GM18519 (cell line): ENCODE data around the gene FAT3.

Experiments used
- ATAC-seq: cut with Tn5 transposase; IDR thresholded peaks from one replicate; pipeline ENCODE4 v1.9.1; 2021; ENCODE audit warnings: mild to moderate bottlenecking, moderate library complexity; ENCODE audit not compliant: unreplicated experiment, low FRiP score

The FAT3 gene

GRCh38 chr11:92227230-92227814 is 2.7 kb downstream of the FAT3 start:
- ATAC-seq, result no peak

DNA sequence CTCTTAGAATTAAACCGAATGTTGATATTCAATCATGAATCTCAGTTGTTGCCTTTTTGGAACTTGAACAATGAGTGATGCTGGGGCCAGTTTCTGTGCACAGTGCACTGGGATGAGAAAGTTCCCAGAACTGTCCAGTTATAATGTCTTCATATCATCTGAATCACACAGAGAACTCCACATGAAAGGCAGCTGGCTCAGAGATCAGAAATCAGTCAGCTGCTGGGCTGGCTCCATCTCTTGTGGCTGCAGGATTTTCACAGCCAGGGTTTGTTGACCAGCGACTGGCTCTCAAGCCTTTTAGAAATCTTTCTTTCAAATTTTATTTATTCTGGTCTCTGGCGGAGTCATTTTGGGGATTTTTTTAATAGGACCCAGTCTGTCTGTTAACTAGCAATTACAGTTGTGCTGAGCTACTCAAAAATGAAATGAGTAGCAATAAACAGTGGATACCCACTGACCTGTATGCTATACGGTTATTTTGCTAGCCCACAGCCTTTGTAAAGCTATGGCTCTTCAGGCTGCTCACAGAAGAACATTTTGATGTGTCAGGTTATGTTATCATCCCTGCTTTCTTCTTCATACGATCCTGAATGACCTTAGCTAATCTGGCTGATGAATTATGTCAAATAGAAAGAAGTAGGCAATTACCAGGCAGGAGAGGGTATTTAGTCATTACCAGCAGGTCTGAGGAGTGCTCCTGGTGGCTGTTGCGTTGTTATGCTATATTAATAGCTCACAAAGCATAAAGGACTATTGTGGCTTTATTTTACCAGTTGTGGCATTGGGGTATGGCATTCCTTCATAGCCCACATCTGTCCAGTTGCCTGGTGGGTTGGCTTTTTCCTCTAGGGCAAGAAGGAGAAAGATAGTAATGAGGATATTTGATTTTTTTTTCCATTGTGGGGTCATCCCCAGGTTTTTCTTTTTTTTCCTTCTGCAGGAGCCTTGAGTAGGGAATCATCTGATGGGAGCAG is 3.6 kb downstream of the FAT3 start:
- ATAC-seq, result no peak

- no peak for ATAC-seq
Measured at GRCh38 chr11:92236856-92237255, 12.2 kb downstream of the FAT3 start.

DNA sequence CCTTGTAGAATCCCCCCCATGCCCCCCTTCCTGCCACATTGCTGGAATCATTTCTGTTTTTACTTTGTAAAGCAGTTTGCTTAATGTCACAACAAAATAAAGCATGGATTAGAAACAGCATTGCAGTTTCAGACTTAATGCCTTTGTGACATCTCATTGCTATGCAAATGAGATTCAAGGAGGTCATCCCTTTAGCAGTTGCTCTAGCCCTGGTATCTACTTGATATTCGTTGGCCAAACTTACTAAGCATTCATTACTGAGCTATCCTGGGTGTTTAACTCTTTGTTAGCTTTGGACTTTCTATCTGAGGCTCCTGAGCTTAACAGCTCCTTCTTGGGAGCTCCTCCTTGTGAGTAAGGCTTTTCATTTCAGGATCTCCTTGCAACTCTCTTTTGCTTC is 16.3 kb downstream of the FAT3 start:
- ATAC-seq, result no peak

- no peak for ATAC-seq
Measured at GRCh38 chr11:92245700-92246271, 21.2 kb downstream of the FAT3 start.

GRCh38 chr11:92246630-92247029 is 22.0 kb downstream of the FAT3 start:
- ATAC-seq, result no peak

- no peak for ATAC-seq
Measured at GRCh38 chr11:92249156-92249753, 24.6 kb downstream of the FAT3 start.

DNA sequence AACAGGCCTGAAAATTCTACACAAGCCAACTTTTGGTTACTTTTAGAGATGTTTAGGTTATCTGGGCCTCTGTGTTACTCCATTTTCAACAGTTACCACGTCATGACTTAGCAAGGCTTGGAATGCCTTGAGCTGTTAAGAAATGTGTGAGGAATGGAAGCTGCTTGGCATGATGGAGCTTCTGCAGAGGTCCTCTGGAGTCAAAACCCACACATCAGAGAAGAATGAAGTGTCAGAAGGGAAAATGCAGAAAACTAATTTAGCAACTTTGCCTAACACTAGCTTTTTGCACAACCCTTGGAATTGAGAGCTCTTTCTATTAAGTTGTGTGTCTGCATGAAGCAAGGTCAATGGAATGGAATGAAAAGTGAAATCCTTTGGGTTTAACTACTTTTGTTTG is 27.4 kb downstream of the FAT3 start:
- no peak for ATAC-seq

GRCh38 chr11:92253421-92253820 is 28.8 kb downstream of the FAT3 start:
- no peak for ATAC-seq

GRCh38 chr11:92253945-92254344 is 29.3 kb downstream of the FAT3 start:
- no peak for ATAC-seq

DNA sequence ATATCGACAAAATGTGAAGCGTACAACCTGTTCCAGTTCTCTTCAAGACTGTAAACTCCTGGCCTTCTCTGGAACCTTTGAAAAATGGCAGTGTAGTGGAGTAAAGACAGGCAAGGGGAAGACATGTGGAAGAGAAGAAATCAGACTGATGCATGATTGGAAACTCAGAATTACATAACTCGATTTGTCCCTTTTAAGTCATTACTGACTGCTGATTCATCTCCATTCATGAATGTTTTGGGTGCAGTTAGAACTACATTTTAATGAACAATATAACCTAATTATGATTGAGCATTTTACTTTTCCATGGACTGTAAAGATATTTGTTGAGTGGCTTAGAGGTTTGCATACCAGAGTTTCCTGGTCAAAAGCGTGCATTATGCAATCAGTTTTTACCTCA is 32.9 kb downstream of the FAT3 start:
- no peak for ATAC-seq

DNA sequence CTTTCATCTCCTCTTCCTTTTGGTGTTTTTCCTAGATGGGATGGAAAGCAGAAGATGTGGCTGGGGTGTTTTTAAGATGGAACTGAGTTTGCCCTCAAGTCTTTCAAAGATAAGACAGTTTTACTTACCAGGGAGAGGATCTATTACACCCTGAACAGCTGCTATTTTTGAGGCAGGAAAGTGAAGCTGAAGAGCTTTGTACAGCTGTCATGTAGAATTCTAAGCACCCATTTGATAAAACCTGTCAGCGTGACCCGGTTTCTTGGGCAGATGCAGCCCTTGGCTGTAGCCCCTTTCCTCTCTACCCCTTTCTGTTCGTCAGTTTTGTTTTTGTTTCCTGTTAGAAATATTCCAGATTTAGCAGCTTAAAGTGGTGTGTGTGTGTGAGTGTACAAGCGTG is 35.2 kb downstream of the FAT3 start:
- ATAC-seq, result no peak

GRCh38 chr11:92264350-92264749 is 39.7 kb downstream of the FAT3 start:
- no peak for ATAC-seq

DNA sequence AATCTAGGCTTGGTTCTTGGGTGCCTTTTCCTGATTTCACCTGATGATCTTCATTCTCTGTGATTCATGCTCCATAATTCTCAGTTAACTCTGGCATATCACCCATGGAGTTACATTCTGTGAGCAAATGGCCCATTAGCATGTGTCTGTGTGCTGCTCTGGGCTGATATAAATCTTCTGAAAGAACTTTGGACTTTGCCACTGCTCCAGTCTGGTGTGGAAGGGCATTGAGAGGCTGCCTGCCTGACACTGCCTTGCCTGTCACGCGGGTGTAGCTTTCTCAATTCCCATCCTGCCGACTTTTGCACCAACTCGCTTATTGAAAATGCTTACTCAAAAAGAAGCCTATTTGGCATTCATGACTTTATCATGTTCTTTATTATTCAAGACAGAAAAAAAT is 42.2 kb downstream of the FAT3 start:
- no peak for ATAC-seq

DNA sequence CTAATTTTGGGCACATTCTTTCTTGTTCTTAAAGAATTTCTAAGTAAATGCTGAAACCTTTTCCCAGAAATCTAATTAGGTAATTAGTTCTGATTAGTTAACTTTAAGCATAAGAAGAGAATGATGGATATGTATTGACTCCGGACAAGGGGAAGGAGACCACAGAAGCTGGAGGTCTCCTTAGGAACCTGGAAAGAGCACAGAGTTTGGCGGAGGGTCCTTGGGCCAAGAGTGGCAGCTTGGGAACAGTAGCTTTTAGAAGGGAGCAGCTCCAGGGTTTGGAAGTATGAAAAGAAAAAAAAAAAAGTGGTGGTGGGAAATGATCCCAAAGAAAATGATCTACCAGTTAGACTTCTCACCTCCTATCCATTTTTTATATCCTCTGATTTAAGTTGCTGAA is 42.7 kb downstream of the FAT3 start:
- no peak for ATAC-seq

- no peak for ATAC-seq
Measured at GRCh38 chr11:92267968-92268367, 43.4 kb downstream of the FAT3 start.

DNA sequence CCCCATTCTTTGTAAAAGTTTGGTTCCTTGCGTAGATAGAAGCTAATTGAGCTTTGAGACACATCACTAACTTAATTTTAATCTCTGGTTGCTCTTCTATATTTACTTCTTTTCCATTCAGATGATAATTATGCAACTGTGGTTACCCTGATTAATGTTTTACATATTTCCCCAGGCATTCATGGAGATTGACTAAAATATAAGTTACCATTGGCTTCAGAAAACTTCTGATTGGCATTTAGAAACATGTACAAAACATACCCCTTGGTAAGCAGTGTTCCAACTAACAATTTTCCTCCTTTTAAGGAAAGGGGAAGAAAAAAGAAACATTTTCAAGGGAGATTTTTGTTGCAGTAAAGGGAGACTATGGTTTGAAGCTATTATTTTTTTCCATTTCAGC is 43.9 kb downstream of the FAT3 start:
- no peak for ATAC-seq

- ATAC-seq, result no peak
Measured at GRCh38 chr11:92269021-92269420, 44.4 kb downstream of the FAT3 start.

DNA sequence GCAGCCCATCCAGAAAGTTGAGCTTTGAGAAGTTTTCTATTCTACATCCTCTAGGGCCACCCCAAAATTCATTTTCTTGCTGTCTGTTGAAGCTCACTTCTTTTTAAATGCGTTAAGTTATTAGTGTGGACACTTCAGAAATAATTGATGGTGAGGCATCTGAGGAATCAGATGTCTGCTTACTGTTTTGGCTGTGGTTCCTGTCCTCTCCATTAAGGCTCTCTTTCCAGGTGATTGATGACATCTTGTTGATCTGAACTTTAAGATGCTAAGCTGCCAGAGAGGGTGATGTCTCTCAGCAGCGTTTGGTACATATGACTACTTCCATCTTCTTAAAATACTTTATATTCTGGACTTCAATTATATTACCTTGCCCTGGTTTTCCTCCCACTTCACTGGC is 45.2 kb downstream of the FAT3 start:
- no peak for ATAC-seq

DNA sequence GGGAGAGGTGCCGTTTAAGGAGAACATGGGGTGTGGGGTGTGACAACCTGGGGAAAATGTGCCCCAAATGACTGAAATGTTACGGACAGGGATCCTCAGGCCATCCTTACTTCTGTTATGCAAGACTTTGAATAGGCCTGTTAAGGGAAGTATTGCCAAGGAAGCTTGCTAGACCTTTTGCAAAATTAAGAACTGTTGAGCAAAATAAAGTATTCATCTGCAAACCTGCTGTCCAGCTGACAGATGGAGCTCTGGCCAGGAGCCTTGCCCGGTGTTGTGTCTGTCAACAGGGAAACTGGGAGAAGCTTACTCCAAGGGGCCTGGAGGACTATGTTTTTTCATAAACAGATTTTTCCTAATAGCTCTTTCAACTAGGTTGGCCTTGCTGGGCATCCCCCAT is 48.0 kb downstream of the FAT3 start:
- ATAC-seq, result no peak
